HG02981 (cell line): ENCODE results near the gene AP2M1.

Experiments used
- ATAC-seq: cut with Tn5 transposase; IDR thresholded peaks from one replicate; pipeline ENCODE4 v1.9.1; 2021; ENCODE audit warnings: mild to moderate bottlenecking, moderate library complexity; ENCODE audit not compliant: unreplicated experiment

The AP2M1 gene

DNA sequence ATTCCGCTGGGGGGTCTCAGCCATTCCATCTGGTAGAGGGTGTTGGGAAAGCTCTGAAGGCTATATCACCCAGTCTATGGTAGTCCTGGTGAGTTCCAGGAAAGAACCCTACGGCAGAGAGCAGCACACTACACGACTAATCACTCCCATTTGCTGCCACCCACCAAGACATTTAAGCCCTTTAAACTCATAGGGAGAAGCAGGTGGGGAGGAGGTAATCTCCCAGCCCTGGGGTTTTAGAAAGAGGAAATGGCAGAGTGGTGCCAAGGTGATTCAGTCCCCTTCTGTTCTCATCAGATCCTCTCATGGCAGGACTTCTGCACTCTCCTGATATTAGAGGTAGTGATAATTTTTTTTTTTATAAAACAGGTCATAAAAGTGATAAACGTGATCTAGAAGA is 44.2 kb downstream of the AP2M1 start:
- ATAC-seq = no peak

DNA sequence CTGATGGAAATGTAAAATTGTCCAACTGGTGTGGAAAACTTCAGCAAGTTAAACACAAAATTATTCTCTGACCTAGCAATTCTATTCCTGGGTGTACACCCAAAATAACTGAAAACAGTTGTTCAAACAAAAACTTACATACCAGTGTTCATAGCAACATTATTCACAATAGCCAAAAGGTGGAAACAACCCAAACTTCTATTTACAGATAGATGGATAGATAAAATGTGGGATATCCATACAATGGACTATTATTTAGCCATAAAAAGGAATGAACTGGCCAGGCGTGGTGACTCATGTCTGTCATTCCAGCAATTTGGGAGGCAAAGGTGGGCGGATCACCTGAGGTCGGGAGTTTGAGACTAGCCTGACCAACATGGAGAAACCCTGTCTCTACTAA is 47.9 kb downstream of the AP2M1 start:
- ATAC-seq = no peak

DNA sequence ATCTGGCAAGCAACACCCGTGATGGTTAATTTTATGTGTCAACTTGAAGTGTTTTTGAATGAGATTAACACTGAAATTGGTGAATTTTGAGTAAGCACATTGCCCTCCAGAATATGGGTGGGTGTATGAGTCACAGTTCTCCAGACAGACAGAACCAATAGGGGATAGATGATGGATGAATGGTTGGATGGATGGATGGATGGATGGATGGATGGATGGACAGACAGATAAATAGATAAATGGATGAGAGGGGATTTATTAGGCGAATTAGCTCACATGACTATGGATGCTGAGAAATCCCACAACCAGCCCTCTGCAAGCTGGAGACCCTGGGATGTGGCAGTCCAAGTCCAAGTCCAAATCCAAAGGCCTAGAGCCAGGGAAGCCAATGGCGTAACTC is 49.3 kb downstream of the AP2M1 start:
- ATAC-seq = no peak

DNA sequence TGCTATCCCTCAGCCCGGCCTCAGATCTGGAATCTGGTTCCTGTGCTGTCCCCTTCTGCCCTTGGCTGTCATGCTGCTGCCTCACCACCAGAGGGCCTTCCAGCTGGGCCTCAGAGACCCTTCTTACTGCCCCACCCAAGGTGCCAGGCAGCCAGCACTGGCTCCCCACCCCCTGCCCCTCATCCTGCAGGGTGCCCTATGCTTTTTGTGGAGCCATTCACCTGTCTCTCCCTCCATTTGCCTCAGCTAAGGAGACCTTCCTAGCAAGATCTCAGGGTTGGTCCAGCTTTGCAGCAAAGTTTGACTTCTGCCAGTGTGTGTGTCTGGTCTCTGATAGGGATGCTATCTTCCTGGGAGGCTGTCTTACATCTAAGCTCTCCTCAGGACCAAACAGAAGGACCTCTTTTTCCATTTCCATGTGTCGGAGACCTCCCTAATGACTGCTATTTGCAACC is 52.9 kb downstream of the AP2M1 start:
- ATAC-seq = no peak

DNA sequence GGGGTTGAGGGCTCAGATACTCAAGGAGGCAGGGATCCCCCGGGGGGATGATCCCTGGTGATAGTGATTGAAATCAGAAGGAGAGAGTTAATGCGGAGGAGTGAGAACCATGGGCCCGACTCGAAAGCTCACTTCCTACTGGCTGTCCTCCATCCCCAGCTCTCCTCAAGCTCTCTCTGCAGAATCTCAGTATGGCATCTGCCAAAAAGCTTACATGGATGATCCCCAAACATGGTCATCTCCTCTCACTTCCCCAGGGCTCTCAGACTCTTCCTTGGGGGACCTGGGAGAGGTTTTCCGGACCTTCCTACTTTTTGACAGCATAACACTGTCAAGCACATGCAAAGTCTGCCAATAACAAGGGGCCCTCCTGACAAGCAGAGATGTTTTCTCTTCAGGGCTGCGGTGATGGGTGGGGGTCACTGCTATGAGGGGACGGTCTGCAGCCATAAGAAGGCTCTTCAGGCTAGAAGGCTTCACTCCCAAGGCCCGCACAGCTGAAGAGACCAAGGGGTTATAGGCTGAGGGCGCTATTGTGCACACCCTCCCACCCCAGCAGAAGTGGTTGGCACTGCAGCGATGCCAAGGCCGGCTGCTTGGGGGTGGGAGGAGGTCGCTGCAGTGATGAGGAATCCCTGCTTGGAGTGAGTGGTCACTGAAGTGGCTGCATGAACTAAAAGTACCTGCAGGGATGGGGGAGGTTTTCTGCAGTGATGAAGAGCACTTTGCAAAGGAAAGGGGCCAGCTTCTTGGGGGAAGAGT is 53.9 kb downstream of the AP2M1 start:
- ATAC-seq = no peak

DNA sequence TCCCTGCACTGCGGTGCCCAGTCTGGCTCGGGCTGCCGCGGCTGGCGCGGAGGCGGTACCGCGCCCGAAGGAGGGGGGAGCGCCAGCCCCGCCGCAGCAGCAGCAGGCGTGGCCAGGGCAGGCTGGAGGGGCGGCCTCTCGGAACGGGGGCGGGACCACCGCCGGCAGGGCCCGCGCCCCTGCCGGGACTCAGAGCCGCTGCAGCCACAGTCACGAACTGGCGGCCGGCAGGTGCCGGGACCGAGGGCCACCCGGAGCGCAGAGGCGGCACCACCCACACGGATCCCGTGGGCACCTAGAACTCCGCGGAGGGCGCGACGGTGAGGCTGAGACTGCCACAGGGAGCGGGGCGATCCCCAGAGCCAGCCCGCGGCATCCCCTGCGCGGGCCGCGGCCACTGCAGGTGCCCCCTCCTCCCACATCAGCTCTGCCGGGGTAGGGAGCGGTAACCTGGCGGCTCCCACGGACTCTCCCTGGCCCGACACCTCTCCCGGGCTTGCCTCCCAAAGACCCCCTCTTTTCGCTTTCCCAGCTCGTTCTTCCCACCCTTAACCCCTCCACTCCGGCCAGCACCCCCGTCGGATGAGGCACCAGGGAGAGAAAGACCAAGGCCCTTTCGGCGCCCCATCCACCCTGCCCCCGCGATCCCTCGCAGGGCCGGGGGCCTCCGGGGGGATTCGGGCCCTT is 54.9 kb downstream of the AP2M1 start, which contains the start of gene VWA5B2:
TSS of gene VWA5B2 (plus strand) at position 192 of the 687 bp plus-strand sequence. CDS start 944 bp downstream, outside the sequence.
- ATAC-seq = peak; percentile 79

DNA sequence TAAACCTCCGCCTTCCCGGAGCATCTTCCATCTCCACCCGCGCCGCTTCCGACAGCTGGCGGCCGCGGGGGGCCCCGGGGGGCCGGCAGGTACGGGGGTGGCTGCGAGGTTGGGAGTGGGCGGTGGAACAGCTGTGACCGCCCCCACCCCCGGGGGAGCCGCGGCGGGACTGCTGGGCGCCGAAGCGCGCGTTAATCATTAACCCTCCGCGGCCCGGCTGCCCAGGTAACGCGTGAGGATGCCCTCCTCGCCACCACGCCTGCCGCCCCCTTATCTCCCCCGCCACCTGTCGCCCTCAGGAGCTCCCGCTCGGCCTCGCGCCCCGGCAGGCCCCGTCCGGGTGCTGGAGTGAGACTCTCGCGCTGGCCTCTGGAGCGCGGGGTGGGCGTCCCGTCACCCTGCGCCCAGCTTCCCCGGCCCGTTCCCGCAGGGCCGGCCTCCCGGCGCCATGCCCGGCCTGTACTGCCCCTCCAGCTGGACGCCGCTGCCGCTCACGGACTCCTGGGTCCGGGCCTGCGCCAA is 55.5 kb downstream of the AP2M1 start:
- ATAC-seq = no peak

DNA sequence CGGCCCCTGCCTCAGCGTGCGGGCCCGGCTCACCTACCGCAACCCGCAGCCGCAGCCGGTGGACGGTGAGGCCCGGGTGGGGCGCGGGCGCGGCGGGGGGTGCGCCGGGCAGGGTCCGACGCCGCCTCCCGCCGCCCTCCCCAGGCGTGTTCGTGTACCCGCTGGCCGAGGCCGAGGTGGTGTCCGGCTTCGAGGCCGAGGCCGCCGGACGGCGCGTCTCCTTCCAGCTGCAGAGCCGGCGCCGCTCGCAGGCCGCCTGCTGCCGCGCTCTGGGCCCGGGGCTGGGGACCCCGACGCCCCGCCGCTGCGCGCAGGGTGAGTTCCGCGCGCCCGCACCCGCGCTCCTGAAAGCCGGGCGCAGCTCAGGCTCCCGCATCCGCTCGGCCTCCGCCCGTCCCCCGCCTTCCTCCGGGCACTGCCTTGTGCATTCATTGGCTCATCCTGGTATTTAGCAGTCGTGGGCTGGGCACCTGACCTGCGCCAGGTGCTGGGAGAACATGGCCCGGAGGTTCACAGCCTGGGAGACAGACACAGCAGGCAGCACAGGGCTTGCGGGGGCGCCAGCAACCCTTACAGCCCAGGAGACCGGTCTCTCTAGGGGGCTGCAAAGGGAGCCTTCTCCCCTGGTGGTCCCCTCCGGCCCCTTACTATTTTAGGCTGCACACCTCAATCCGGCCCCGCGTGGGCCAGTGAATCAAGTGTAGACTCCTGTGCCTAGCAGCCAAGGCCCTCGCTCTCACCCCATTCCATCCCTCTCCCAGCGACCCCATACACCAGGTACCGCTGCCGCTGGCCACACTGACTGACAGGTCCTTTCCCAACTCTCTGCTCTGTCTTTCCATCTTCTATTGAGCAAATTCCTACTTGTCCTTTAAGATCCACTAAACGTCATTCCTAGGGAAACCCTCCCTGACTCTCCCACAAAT is 56.2 kb downstream of the AP2M1 start:
- ATAC-seq = no peak

DNA sequence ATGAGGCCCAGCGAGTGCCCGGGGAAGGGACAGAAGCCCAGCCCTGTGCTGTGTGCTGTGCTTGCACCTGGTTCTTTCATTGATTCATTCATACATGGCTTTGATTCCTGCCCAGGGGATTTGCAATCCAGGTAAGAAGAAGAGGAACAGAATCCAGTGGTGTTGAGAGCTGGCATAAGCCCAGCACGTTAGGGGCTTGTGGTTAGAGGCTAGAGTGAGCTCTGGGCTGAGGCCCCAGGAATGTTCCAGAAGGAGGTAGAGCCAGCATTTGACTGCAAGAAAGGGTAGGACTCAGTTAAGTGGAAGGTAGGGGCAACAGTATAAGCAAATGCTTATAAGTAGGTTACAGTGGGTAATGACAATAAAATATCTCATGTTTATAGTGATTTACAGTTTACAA is 57.0 kb downstream of the AP2M1 start:
- no peak for ATAC-seq

DNA sequence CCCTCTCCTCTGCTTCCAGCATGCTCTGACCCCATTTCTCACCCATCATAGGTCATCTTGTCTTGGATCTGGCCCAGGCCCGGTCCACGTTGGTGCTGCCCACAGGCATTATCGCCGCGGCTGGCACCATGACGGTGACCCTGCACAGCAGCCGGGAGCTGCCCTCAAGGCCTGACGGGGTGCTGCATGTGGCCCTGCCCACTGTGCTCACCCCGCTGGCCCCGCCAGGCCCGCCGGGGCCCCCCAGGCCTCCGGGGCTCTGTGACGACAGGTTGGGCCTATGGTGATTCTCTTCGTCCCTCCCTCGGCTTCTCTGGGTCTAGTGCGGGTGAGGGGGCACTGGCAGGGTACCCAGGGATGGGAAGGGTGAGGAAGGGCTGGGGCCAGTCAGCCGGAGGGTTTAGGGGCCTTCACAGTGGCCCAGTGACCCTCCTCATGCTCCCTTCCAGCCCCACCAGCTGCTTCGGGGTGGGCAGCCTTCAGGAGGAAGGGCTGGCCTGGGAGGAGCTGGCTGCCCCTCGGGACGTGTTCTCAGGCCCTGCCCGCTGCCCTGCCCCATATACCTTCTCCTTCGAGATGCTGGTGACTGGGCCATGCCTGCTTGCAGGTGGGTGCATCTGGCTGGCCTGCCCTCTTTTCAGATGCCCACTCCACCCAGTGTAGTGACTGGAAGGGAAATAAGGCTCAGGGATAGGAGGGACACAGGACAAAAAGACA is 58.6 kb downstream of the AP2M1 start:
- ATAC-seq = no peak
